DND-41 (cell line): ENCODE measurements around the gene MAP3K10.

Experiments
- CTCF ChIP-seq: IDR thresholded peaks from 2 replicates; pipeline ENCODE4 v1.5.1; 2012; ENCODE audit warnings: borderline replicate concordance, low read length, moderate library complexity, mild to moderate bottlenecking; ENCODE audit not compliant: poor library complexity, severe bottlenecking; ENCODE audit errors: extremely low read depth
- EZH2 ChIP-seq: IDR thresholded peaks from 3 replicates; pipeline ENCODE4 v1.6.1; 2012; ENCODE audit warnings: borderline replicate concordance, low read depth, mild to moderate bottlenecking, moderate library complexity, low read length, inconsistent platforms; ENCODE audit not compliant: severe bottlenecking

DNA sequence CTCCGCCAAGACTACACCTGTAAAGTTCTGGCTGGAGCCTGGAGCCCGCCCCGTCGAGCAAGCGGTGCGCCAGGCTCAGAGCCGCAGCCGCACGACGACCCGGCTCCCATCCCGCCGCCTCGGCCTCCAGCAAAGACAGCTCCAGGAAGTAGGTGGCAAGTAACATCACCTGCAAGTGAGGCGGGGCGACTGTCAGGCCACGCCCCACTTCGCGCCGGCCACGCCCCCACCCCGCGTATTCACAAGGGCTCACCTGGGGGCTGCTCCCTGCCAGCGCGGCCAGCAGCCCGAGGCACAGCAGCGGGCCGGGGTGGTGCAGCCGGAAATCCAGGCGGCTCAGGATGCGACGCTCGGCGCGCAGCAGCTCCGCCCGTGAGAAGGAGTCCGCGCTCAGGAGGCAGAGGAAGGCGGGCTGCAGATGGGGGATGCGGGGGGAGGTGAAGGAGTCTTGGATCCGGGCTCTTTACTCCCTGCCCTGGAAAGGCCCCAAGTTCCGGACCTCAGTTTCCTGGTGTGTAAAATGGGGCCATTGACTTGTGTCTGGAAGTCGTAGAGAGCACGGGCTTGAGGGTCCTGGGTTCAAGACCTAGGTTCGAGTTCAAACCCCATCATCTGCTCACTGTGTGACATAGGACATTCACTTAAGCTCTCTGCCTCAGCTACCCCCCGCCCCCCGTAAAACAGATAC is 32.1 kb downstream of the MAP3K10 start:
- TF ChIP-seq CTCF (no peak), EZH2 (no peak)
